ENCODE results near the gene AKT2. TPM values are rescaled to one million over a fixed set of nuclear protein-coding genes. Genes with fewer than 3 reads are reported as not detected.

The AKT2 gene
- total and polyA plus RNA-seq, 10 of the 15 experiments (the other 5 are each of a cell fraction or from before 2014, with no cell fraction given), result 1.0 to 185 (median 71.5) TPM

GRCh38 chr19:40315812-40316470, 30.8 kb upstream of the AKT2 start (continued):
- TF ChIP-seq MAX (IDR thresholded peaks at IDR 0.05; ENCODE audit: low read depth, low read length), result no peak
- no peak for TF ChIP-seq ASH2L (IDR thresholded peaks at IDR 0.05; ENCODE audit: borderline replicate concordance, low read depth)
- no peak for TF ChIP-seq PAX5 (IDR thresholded peaks at IDR 0.05; ENCODE audit: borderline replicate concordance, low read depth, low read length)
- no peak for TF ChIP-seq HCFC1 (IDR thresholded peaks at IDR 0.05; ENCODE audit: low read length)

DNA sequence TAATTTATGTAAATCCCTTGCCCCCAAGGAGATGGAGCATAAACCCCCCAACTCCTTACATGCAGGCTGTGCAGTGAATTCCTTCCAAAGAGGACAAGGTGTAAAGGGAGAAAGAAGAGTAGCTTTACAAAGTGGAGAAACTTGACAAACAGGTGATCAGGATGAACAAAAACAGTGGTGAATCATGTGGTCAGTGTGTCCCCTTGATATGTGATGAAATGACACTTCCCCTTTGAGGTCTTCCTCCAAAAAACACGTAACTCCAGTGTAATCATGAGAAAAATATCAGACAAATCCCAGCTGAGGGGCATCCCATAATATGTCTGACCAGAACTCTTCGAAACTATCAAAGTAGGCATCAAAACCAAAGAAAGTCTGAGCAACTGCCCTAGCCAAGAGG, 29.5 kb upstream of the AKT2 start:
- no peak overlapping the region for H3K9ac ChIP-seq (ENCODE audit: control insufficient read depth, insufficient read depth, low read length)
- no peak for ATAC-seq
- intact Hi-C loops (cut with micrococcal nuclease; ENCODE audit: unreplicated experiment), result no loop called here
- H4K20me1 ChIP-seq (ENCODE audit: control insufficient read depth, insufficient read depth), result no peaks in the 10 kb centered on the region
- no peaks in the 10 kb centered on the region for H3K9me3 ChIP-seq (replicated peaks; ENCODE audit: control insufficient read depth, insufficient read depth, low read length)
- no peaks in the 10 kb centered on the region for H3K4me1 ChIP-seq (ENCODE audit: control insufficient read depth, insufficient read depth, low read length)
- no TSS peak for BruUV-seq (replicated peaks)
- no peak overlapping the region for H3K4me2 ChIP-seq (ENCODE audit: control insufficient read depth, insufficient read depth)
- no peak overlapping the region for H3K27ac ChIP-seq (ENCODE audit: control insufficient read depth, insufficient read depth)
- DNase-seq (ENCODE audit: low read depth, low spot score), result no peak
- H3K27me3 ChIP-seq (replicated peaks in 1 of 2; ENCODE audit: control insufficient read depth in 2 of 2, insufficient read depth in 2 of 2, low read length in 1 of 2), result no peaks in the 10 kb centered on the region
- ChIA-PET RAD21 (ENCODE audit: unreplicated experiment) (no interaction called here), POLR2A (no interaction called here), CTCF (interaction anchor here (3.7 kb wide), 1 partner anchor 9 kb away, joined by 18 read pairs; no protein-coding TSS in a partner anchor), SMC1A (ENCODE audit: uncharacterized antibody, unreplicated experiment) (interaction anchor here (1.2 to 3.0 kb wide), 2 partner anchors 9 to 11 kb away, joined by 3 to 9 read pairs; no protein-coding TSS in a partner anchor)
- H3K79me2 ChIP-seq (ENCODE audit: control insufficient read depth, insufficient read depth, low read length), result no peaks in the 10 kb centered on the region
- H3K36me3 ChIP-seq (ENCODE audit: control insufficient read depth in 2 of 2, insufficient read depth in 2 of 2, low read length in 1 of 2), result peaks cover 3 to 4% of the 10 kb centered on the region in 2 experiments; a peak in 3 of 4 replicates
- H3K4me3 ChIP-seq, result no peak overlapping the region
- WGBS (ENCODE audit: insufficient coverage, insufficient replicate concordance, low lambda C conversion rate, missing lambda C conversion rate), result 74% methylated on average over 2 of the region's 2 CpGs
- in situ Hi-C loops (cut with MboI), result no loop called here
- no peak for FAIRE-seq
- H2AFZ ChIP-seq (ENCODE audit: control insufficient read depth, low read depth, low read length), result no peak overlapping the region
- TF ChIP-seq, protein P1, sequence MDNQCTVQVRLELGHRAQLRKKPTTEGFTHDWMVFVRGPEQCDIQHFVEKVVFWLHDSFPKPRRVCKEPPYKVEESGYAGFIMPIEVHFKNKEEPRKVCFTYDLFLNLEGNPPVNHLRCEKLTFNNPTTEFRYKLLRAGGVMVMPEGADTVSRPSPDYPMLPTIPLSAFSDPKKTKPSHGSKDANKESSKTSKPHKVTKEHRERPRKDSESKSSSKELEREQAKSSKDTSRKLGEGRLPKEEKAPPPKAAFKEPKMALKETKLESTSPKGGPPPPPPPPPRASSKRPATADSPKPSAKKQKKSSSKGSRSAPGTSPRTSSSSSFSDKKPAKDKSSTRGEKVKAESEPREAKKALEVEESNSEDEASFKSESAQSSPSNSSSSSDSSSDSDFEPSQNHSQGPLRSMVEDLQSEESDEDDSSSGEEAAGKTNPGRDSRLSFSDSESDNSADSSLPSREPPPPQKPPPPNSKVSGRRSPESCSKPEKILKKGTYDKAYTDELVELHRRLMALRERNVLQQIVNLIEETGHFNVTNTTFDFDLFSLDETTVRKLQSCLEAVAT (IDR thresholded peaks at IDR 0.05), result no peak
- TF ChIP-seq REST (IDR thresholded peaks at IDR 0.05; ENCODE audit: low read depth, low read length), result no peak
- TF ChIP-seq TCF12 (IDR thresholded peaks at IDR 0.05; ENCODE audit: low read depth, low read length), result no peak
- no peak for TF ChIP-seq ZNF24 (IDR thresholded peaks at IDR 0.05)
- no peak for TF ChIP-seq E4F1 (IDR thresholded peaks at IDR 0.05; ENCODE audit: borderline replicate concordance, partially characterized antibody)
- no peak for TF ChIP-seq EGR1 (IDR thresholded peaks at IDR 0.05; ENCODE audit: borderline replicate concordance in 1 of 2, low read depth in 2 of 2, low read length in 2 of 2)
- TF ChIP-seq POLR2A (IDR thresholded peaks at IDR 0.05; ENCODE audit: low read depth, low read length), result no peak
- no peak for TF ChIP-seq SREBF1 (IDR thresholded peaks at IDR 0.05; ENCODE audit: low read length)
- no peak for TF ChIP-seq YBX1 (IDR thresholded peaks at IDR 0.05)

Measured in GM12878 (cell line).